ENCODE data around the gene HES6.

DNA sequence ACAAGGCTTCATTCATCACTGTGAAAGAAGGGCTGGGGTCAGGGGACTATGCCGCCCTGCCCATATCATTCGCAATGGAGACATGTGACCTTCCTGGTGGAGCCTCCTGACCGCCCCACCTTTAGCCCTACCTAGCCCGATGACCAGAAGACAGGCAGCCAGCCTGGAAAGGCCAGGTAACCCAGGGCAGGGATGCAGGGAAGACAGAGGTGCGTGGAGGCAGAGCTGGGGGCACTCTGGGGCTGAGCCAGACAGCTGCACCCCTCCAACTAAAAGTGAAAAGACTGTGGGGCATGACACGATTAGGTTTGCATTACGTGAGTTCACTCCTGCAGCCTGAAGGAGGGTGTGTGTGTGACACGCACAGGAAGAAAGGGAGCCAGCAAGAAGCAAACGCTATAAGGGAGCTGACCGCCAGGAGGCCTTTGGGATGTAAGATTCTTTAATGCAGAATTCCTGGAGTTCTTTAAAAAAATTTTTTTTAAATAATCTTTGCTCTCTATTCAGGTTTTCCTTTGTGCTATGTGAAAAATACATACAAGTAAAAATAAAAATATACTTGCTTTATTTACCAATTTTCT lies 3.7 kb upstream of the HES6 start:
- TF ChIP-seq EZH2 (IDR thresholded peaks at IDR 0.05; ENCODE audit: low read length, missing control alignments), result no peak
- TF ChIP-seq, protein P1, sequence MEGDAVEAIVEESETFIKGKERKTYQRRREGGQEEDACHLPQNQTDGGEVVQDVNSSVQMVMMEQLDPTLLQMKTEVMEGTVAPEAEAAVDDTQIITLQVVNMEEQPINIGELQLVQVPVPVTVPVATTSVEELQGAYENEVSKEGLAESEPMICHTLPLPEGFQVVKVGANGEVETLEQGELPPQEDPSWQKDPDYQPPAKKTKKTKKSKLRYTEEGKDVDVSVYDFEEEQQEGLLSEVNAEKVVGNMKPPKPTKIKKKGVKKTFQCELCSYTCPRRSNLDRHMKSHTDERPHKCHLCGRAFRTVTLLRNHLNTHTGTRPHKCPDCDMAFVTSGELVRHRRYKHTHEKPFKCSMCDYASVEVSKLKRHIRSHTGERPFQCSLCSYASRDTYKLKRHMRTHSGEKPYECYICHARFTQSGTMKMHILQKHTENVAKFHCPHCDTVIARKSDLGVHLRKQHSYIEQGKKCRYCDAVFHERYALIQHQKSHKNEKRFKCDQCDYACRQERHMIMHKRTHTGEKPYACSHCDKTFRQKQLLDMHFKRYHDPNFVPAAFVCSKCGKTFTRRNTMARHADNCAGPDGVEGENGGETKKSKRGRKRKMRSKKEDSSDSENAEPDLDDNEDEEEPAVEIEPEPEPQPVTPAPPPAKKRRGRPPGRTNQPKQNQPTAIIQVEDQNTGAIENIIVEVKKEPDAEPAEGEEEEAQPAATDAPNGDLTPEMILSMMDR (conservative IDR thresholded peaks at IDR 0.05 in 1 of 2, IDR thresholded peaks at IDR 0.05 in 1 of 2; ENCODE audit: low read depth in 1 of 2, low read length in 2 of 2), result peak in 1 of 2 donors; percentile 33

All from fibroblast of lung (primary cell).